Mesenchymal stem cell (in vitro differentiated cells and primary cell): Measurements from ENCODE around the gene EFNA5.
A peak's percentile ranks its signal among the peaks of the same experiment; 100 is the strongest.

ENCODE experiments used
- DNase-seq: peaks from one replicate; pipeline ENCODE4 v3.0.0-alpha.2; 2013
- H2AFZ ChIP-seq: one replicate; pipeline ENCODE4 v1.6.1; 2013; ENCODE audit warnings: low read depth, mild to moderate bottlenecking, control low read depth, inconsistent platforms, low read length, moderate library complexity
- H2AK5ac ChIP-seq: 2 replicates; pipeline ENCODE4 v1.6.1; 2013; ENCODE audit warnings: low read length, moderate library complexity, mild to moderate bottlenecking, inconsistent platforms; ENCODE audit not compliant: severe bottlenecking
- H2BK120ac ChIP-seq: one replicate; pipeline ENCODE4 v1.6.1; 2013; ENCODE audit warnings: low read depth, mild to moderate bottlenecking, inconsistent platforms, low read length, moderate library complexity
- H2BK12ac ChIP-seq, 2 experiments: one replicate each; pipeline ENCODE4 v1.6.1; 2013; ENCODE audit warnings: inconsistent platforms in 2 of 2, low read length in 2 of 2, mild to moderate bottlenecking in 2 of 2, moderate library complexity in 2 of 2, control low read depth in 1 of 2
- H2BK15ac ChIP-seq: one replicate; pipeline ENCODE4 v1.6.1; 2013; ENCODE audit warnings: mild to moderate bottlenecking, low read depth, inconsistent platforms; ENCODE audit not compliant: poor library complexity, severe bottlenecking
- H2BK5ac ChIP-seq: 2 replicates; pipeline ENCODE4 v1.6.1; 2013; ENCODE audit warnings: low read depth, mild to moderate bottlenecking, low read length, control low read depth, inconsistent platforms; ENCODE audit not compliant: poor library complexity, severe bottlenecking
- H3K14ac ChIP-seq, 2 experiments: one replicate each; pipeline ENCODE4 v1.6.1; 2013; ENCODE audit warnings: inconsistent platforms in 2 of 2, low read length in 2 of 2, control low read depth in 1 of 2, mild to moderate bottlenecking in 1 of 2, moderate library complexity in 1 of 2
- H3K18ac ChIP-seq, 2 experiments: one replicate each; pipeline ENCODE4 v1.6.1; 2013; ENCODE audit warnings: inconsistent platforms in 2 of 2, low read length in 2 of 2, control low read depth in 1 of 2, low read depth in 1 of 2, mild to moderate bottlenecking in 1 of 2
- H3K23ac ChIP-seq, 2 experiments: one replicate each; pipeline ENCODE4 v1.6.1; 2013; ENCODE audit warnings: inconsistent platforms in 2 of 2, low read length in 2 of 2, mild to moderate bottlenecking in 2 of 2, moderate library complexity in 2 of 2, control low read depth in 1 of 2
- H3K27ac ChIP-seq: 2 replicates; pipeline ENCODE4 v1.5.1; 2013; ENCODE audit warnings: mild to moderate bottlenecking, moderate library complexity, low read length, control low read depth, inconsistent platforms; ENCODE audit not compliant: poor library complexity, severe bottlenecking
- H3K27me3 ChIP-seq, 2 experiments: 2 replicates each; pipeline versions ENCODE4 v1.6.1 to v1.7.0; 2013; ENCODE audit warnings: low read length in 2 of 2, mild to moderate bottlenecking in 2 of 2, moderate library complexity in 2 of 2, control low read depth in 1 of 2, inconsistent platforms in 1 of 2; ENCODE audit not compliant: control insufficient read depth in 1 of 2, insufficient read depth in 1 of 2
- H3K36me3 ChIP-seq, 2 experiments: 2 replicates each; pipeline versions ENCODE4 v1.6.1 to v1.7.0; 2013; ENCODE audit warnings: low read length in 2 of 2, control low read depth in 1 of 2, inconsistent platforms in 1 of 2, low read depth in 1 of 2, mild to moderate bottlenecking in 1 of 2; ENCODE audit not compliant: insufficient read depth in 2 of 2, control insufficient read depth in 1 of 2
- H3K4ac ChIP-seq, 2 experiments: one replicate each; pipeline ENCODE4 v1.6.1; 2013; ENCODE audit warnings: inconsistent platforms in 2 of 2, low read length in 2 of 2, mild to moderate bottlenecking in 2 of 2, moderate library complexity in 2 of 2, control low read depth in 1 of 2, low read depth in 1 of 2
- H3K4me1 ChIP-seq: 2 replicates; pipeline ENCODE4 v1.6.1; 2013; ENCODE audit warnings: low read depth, low read length, control low read depth; ENCODE audit not compliant: control insufficient read depth, insufficient read depth
- H3K4me2 ChIP-seq: 2 replicates; pipeline ENCODE4 v1.6.1; 2013; ENCODE audit warnings: low read length, mild to moderate bottlenecking, inconsistent platforms; ENCODE audit not compliant: poor library complexity, severe bottlenecking
- H3K4me3 ChIP-seq, 2 experiments: 2 replicates each; pipeline versions ENCODE4 v1.5.1 to v1.7.0; 2013; ENCODE audit warnings: low read length in 2 of 2, mild to moderate bottlenecking in 2 of 2, control low read depth in 1 of 2, low read depth in 1 of 2; ENCODE audit not compliant: insufficient read depth in 1 of 2
- H3K79me1 ChIP-seq: replicated peaks from 2 replicates; pipeline ENCODE4 v1.6.1; 2013; ENCODE audit warnings: mild to moderate bottlenecking, control low read depth, low read length, inconsistent platforms; ENCODE audit not compliant: poor library complexity, severe bottlenecking
- H3K9ac ChIP-seq: 2 replicates; pipeline ENCODE4 v1.7.0; 2013; ENCODE audit warnings: mild to moderate bottlenecking, low read length, moderate library complexity
- H3K9me3 ChIP-seq: 2 replicates; pipeline ENCODE4 v1.7.0; 2013; ENCODE audit warnings: mild to moderate bottlenecking, low read length; ENCODE audit not compliant: control insufficient read depth
- H4K8ac ChIP-seq: one replicate; pipeline ENCODE4 v1.6.1; 2013; ENCODE audit warnings: inconsistent platforms, mild to moderate bottlenecking, low read length, moderate library complexity
- H4K91ac ChIP-seq: one replicate; pipeline ENCODE4 v1.6.1; 2013; ENCODE audit warnings: mild to moderate bottlenecking, low read length, inconsistent platforms
- WGBS: methylation state at CpG from one replicate; pipeline ENCODE4 v1.1.7; 2013; ENCODE audit warnings: mixed read lengths; 5-methylcytosine and 5-hydroxymethylcytosine counted together

The EFNA5 gene

GRCh38 chr5:107330903-107331302 lies 339.8 kb downstream of the EFNA5 start:
- H3K9me3 ChIP-seq = no peaks in the 10 kb centered on the region
- H3K36me3 ChIP-seq = no peaks in the 10 kb centered on the region
- H2BK120ac ChIP-seq = no peak overlapping the region
- no peak overlapping the region for H3K9ac ChIP-seq
- H3K4me3 ChIP-seq = no peak overlapping the region
- H3K14ac ChIP-seq = no peak overlapping the region
- H2AFZ ChIP-seq = no peak overlapping the region
- H4K8ac ChIP-seq = no peak overlapping the region
- H3K4me2 ChIP-seq = no peak overlapping the region
- H3K23ac ChIP-seq = no peak overlapping the region
- H2BK15ac ChIP-seq = no peak overlapping the region
- no peaks in the 10 kb centered on the region for H3K4me1 ChIP-seq
- no peaks in the 10 kb centered on the region for H3K79me1 ChIP-seq
- no peak overlapping the region for H3K27ac ChIP-seq
- no peak overlapping the region for H3K18ac ChIP-seq
- WGBS = 85% methylated on average over 5 of the region's 9 CpGs
- no peak overlapping the region for H3K4ac ChIP-seq
- DNase-seq = peak; percentile 2
- no peak overlapping the region for H2AK5ac ChIP-seq
- no peak overlapping the region for H2BK5ac ChIP-seq
- no peak overlapping the region for H2BK12ac ChIP-seq
- H4K91ac ChIP-seq = no peak overlapping the region
- no peaks in the 10 kb centered on the region for H3K27me3 ChIP-seq

GRCh38 chr5:107329850-107330249 lies 340.9 kb downstream of the EFNA5 start:
- no peak overlapping the region for H2BK15ac ChIP-seq
- no peak overlapping the region for H3K4me3 ChIP-seq
- H2BK5ac ChIP-seq = no peak overlapping the region
- H3K9me3 ChIP-seq = no peaks in the 10 kb centered on the region
- no peak overlapping the region for H4K91ac ChIP-seq
- no peak overlapping the region for H2BK120ac ChIP-seq
- H3K18ac ChIP-seq = no peak overlapping the region
- H3K27me3 ChIP-seq = no peaks in the 10 kb centered on the region
- no peak overlapping the region for H3K4me2 ChIP-seq
- no peak overlapping the region for H3K4ac ChIP-seq
- no peak overlapping the region for H2AFZ ChIP-seq
- no peaks in the 10 kb centered on the region for H3K79me1 ChIP-seq
- no peak overlapping the region for H3K27ac ChIP-seq
- H2BK12ac ChIP-seq = no peak overlapping the region
- DNase-seq = no peak
- H3K4me1 ChIP-seq = no peaks in the 10 kb centered on the region
- H3K14ac ChIP-seq = no peak overlapping the region
- no peaks in the 10 kb centered on the region for H3K36me3 ChIP-seq
- no peak overlapping the region for H3K23ac ChIP-seq
- no peak overlapping the region for H3K9ac ChIP-seq
- H2AK5ac ChIP-seq = no peak overlapping the region
- no peak overlapping the region for H4K8ac ChIP-seq
